HepG2 (cell line): ENCODE measurements around the gene KNG1. TPM values are rescaled to one million over a fixed set of nuclear protein-coding genes. Genes with fewer than 3 reads are reported as not detected.

ENCODE experiments used
- ATRX ChIP-seq: sonication (generic); formaldehyde crosslinking; IDR thresholded peaks from 2 replicates; pipeline ENCODE4 v1.4.0; 2020; ENCODE audit warnings: missing genetic modification reagents, borderline replicate concordance
- NFAT5 ChIP-seq: sonication (generic); formaldehyde crosslinking; IDR thresholded peaks from 2 replicates; pipeline ENCODE4 v1.4.0; 2020; ENCODE audit warnings: missing genetic modification reagents
- PAX8 ChIP-seq: sonication (generic); formaldehyde crosslinking; IDR thresholded peaks from 2 replicates; pipeline ENCODE4 v1.8.0; 2022; ENCODE audit warnings: mild to moderate bottlenecking, missing genetic modification reagents, borderline replicate concordance
- PBX3 ChIP-seq: sonication (generic); formaldehyde crosslinking; IDR thresholded peaks from 2 replicates; pipeline ENCODE4 v1.8.1; 2023; ENCODE audit warnings: missing genetic modification reagents, inconsistent platforms, borderline replicate concordance
- REXO4 ChIP-seq: sonication (generic); formaldehyde crosslinking; IDR thresholded peaks from 2 replicates; pipeline ENCODE4 v1.8.0; 2022; ENCODE audit warnings: missing genetic modification reagents, mild to moderate bottlenecking, borderline replicate concordance
- ZNF10 ChIP-seq: sonication (generic); formaldehyde crosslinking; IDR thresholded peaks from 2 replicates; pipeline ENCODE4 v1.4.0; 2020; ENCODE audit warnings: mild to moderate bottlenecking, low read depth, missing genetic modification reagents, borderline replicate concordance
- ZNF598 ChIP-seq: sonication (generic); formaldehyde crosslinking; IDR thresholded peaks from 2 replicates; pipeline ENCODE4 v1.5.1; 2020; ENCODE audit warnings: mild to moderate bottlenecking, missing genetic modification reagents, borderline replicate concordance
- ZSCAN29 ChIP-seq: sonication (generic); formaldehyde crosslinking; conservative IDR thresholded peaks from 2 replicates; pipeline ENCODE4 v1.4.0; 2020; ENCODE audit warnings: mild to moderate bottlenecking, missing genetic modification reagents
- polyA plus RNA-seq, 8 experiments: library from polyadenylated mRNA; depleted of rRNA in 3 of 8; stranded (reverse) in 7 of 8; unstranded in 1 of 8; fragments of >200 nt; fragmentation: Illumina TruSeq in 4 of 8; extraction: Trizol in 4 of 8; gene quantifications; 2 replicates each; pipeline versions ENCODE4 v1.2.1 to v1.2.3, GENCODE V29; 2011 to 2016; ENCODE audit warnings: low read depth in 4 of 8, missing spikeins in 1 of 8, mixed read lengths in 1 of 8; ENCODE audit not compliant: insufficient read depth in 1 of 8
- total RNA-seq, 5 experiments: library from RNA; depleted of rRNA; stranded (reverse); fragments of >200 nt; fragmentation: Illumina TruSeq; extraction: Trizol; gene quantifications; 2 replicates each; pipeline ENCODE4 v1.2.3, GENCODE V29; 2016; ENCODE audit warnings: low read depth in 1 of 5
- TF ChIP-seq, protein P1 (sequence below): sonication (generic); formaldehyde crosslinking; IDR thresholded peaks from 2 replicates; pipeline ENCODE4 v1.4.0; 2020; ENCODE audit warnings: missing genetic modification reagents, borderline replicate concordance
- TF ChIP-seq, protein P2 (sequence below): sonication (generic); formaldehyde crosslinking; conservative IDR thresholded peaks from 2 replicates; pipeline ENCODE4 v1.5.0; 2020; ENCODE audit warnings: missing genetic modification reagents
- TF ChIP-seq, protein P3 (sequence below): sonication (generic); formaldehyde crosslinking; IDR thresholded peaks from 2 replicates; pipeline ENCODE4 v1.9.0; 2021; ENCODE audit warnings: missing genetic modification reagents, borderline replicate concordance
- TF ChIP-seq, protein P4 (sequence below): sonication (generic); formaldehyde crosslinking; IDR thresholded peaks from 2 replicates; pipeline ENCODE4 v1.5.0; 2020; ENCODE audit warnings: missing genetic modification reagents

Gene KNG1
- total and polyA plus RNA-seq, 2 of the 13 experiments (the other 11 are each of a cell fraction or from before 2014, with no cell fraction given): 6.5 to 7.0 TPM

DNA sequence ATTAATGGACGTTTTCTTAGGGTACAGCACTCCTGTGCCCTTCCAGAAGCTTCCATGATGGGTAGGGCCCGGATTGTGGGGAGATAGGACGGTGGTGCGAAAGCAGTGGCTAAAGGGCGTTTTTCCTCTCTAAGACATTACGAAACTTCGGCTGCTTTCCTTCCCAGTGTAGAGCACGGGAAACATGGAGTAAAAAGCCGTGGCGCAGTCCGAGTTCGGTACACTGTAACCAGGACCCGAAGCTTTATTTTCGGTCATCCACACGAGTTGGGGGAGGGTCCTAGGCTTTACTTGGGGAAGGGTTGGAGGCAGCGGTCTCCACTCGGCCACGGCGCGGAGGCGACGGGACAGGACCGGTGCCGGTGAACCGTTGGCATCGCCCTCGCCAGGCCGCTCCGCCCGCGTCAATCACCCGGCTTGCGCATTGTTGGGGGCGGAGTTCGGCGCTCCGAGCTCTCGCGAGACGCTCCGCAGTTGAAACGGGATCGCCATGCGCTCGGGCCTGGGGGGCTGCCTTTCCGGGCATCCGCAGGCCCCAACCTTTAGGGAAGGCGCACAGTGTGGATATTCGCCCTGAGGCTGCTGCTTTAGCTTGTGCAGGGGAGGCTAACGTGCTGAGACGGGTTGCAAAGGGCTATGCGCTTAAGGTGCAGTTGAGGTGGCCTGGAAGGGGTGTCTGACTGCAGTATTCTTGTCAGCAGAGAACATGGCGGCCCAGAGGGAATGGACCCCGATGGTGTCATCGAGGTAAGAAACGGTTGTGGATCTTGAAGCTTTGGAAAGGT is 66.8 kb downstream of the KNG1 start (continued):
- TF ChIP-seq, protein P1, sequence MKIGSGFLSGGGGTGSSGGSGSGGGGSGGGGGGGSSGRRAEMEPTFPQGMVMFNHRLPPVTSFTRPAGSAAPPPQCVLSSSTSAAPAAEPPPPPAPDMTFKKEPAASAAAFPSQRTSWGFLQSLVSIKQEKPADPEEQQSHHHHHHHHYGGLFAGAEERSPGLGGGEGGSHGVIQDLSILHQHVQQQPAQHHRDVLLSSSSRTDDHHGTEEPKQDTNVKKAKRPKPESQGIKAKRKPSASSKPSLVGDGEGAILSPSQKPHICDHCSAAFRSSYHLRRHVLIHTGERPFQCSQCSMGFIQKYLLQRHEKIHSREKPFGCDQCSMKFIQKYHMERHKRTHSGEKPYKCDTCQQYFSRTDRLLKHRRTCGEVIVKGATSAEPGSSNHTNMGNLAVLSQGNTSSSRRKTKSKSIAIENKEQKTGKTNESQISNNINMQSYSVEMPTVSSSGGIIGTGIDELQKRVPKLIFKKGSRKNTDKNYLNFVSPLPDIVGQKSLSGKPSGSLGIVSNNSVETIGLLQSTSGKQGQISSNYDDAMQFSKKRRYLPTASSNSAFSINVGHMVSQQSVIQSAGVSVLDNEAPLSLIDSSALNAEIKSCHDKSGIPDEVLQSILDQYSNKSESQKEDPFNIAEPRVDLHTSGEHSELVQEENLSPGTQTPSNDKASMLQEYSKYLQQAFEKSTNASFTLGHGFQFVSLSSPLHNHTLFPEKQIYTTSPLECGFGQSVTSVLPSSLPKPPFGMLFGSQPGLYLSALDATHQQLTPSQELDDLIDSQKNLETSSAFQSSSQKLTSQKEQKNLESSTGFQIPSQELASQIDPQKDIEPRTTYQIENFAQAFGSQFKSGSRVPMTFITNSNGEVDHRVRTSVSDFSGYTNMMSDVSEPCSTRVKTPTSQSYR (CRISPR knock-in tag): peak; percentile 30; the same call in 1 of the 2 replicates
- TF ChIP-seq NFAT5 (CRISPR knock-in tag) (no peak), REXO4 (CRISPR knock-in tag) (no peak), PBX3 (CRISPR knock-in tag) (no peak), ZNF598 (CRISPR knock-in tag) (no peak), ZNF10 (CRISPR knock-in tag) (no peak), PAX8 (CRISPR knock-in tag) (no peak), ZSCAN29 (no peak), ATRX (CRISPR knock-in tag) (no peak)
- TF ChIP-seq, protein P2, sequence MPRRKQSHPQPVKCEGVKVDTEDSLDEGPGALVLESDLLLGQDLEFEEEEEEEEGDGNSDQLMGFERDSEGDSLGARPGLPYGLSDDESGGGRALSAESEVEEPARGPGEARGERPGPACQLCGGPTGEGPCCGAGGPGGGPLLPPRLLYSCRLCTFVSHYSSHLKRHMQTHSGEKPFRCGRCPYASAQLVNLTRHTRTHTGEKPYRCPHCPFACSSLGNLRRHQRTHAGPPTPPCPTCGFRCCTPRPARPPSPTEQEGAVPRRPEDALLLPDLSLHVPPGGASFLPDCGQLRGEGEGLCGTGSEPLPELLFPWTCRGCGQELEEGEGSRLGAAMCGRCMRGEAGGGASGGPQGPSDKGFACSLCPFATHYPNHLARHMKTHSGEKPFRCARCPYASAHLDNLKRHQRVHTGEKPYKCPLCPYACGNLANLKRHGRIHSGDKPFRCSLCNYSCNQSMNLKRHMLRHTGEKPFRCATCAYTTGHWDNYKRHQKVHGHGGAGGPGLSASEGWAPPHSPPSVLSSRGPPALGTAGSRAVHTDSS (CRISPR knock-in tag): no peak
- TF ChIP-seq, protein P3, sequence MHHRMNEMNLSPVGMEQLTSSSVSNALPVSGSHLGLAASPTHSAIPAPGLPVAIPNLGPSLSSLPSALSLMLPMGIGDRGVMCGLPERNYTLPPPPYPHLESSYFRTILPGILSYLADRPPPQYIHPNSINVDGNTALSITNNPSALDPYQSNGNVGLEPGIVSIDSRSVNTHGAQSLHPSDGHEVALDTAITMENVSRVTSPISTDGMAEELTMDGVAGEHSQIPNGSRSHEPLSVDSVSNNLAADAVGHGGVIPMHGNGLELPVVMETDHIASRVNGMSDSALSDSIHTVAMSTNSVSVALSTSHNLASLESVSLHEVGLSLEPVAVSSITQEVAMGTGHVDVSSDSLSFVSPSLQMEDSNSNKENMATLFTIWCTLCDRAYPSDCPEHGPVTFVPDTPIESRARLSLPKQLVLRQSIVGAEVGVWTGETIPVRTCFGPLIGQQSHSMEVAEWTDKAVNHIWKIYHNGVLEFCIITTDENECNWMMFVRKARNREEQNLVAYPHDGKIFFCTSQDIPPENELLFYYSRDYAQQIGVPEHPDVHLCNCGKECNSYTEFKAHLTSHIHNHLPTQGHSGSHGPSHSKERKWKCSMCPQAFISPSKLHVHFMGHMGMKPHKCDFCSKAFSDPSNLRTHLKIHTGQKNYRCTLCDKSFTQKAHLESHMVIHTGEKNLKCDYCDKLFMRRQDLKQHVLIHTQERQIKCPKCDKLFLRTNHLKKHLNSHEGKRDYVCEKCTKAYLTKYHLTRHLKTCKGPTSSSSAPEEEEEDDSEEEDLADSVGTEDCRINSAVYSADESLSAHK (CRISPR knock-in tag): no peak
- TF ChIP-seq, protein P4, sequence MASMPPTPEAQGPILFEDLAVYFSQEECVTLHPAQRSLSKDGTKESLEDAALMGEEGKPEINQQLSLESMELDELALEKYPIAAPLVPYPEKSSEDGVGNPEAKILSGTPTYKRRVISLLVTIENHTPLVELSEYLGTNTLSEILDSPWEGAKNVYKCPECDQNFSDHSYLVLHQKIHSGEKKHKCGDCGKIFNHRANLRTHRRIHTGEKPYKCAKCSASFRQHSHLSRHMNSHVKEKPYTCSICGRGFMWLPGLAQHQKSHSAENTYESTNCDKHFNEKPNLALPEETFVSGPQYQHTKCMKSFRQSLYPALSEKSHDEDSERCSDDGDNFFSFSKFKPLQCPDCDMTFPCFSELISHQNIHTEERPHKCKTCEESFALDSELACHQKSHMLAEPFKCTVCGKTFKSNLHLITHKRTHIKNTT (CRISPR knock-in tag): no peak
